PC-3 (cell line): ENCODE measurements around the gene UBR4.

ENCODE experiments used
- EZH2 ChIP-seq: fragments of 300-600 bp; sonication (generic); IDR thresholded peaks from one replicate; pipeline ENCODE4 v1.6.1; 2017; ENCODE audit warnings: antibody characterized with exemption, mild to moderate bottlenecking, low read length; ENCODE audit not compliant: unreplicated experiment
- TF ChIP-seq, protein P1 (sequence below): fragments of 300-600 bp; sonication (generic); conservative IDR thresholded peaks from 2 replicates; pipeline ENCODE4 v1.5.1; 2017; ENCODE audit warnings: antibody characterized with exemption, low read depth, mild to moderate bottlenecking, low read length

DNA sequence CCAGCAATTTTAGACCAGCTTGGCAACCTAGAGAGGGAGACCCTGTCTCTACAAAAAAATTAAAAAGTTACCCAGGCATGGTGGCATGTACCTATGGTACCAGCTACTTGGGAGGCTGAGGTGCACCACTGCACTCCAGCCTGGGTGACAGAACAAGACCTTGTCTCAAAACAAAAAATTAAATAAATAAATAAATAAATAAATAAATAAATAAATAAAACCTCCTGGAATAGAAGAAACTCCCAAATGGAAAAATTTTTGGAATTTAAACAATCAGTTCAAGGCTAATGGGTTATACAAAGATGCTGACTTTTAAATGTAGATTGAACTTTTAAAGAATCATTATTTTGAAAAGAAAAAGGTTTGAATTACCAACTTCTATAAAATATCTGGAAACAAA is 22.2 kb downstream of the UBR4 start:
- TF ChIP-seq EZH2 = no peak
- TF ChIP-seq, protein P1, sequence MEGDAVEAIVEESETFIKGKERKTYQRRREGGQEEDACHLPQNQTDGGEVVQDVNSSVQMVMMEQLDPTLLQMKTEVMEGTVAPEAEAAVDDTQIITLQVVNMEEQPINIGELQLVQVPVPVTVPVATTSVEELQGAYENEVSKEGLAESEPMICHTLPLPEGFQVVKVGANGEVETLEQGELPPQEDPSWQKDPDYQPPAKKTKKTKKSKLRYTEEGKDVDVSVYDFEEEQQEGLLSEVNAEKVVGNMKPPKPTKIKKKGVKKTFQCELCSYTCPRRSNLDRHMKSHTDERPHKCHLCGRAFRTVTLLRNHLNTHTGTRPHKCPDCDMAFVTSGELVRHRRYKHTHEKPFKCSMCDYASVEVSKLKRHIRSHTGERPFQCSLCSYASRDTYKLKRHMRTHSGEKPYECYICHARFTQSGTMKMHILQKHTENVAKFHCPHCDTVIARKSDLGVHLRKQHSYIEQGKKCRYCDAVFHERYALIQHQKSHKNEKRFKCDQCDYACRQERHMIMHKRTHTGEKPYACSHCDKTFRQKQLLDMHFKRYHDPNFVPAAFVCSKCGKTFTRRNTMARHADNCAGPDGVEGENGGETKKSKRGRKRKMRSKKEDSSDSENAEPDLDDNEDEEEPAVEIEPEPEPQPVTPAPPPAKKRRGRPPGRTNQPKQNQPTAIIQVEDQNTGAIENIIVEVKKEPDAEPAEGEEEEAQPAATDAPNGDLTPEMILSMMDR = no peak
